Activated CD4-positive, alpha-beta T cell treated with anti-CD3 and anti-CD28 coated beads for 36 hours (primary cell): ENCODE results near the gene RAI1. TPM values are rescaled to one million over a fixed set of nuclear protein-coding genes. Genes with fewer than 3 reads are reported as not detected.

Source experiments
- ATAC-seq: fragments of 200-7000 bp; cut with Tn5 transposase; one replicate; pipeline ENCODE4 v1.10.0; 2021; ENCODE audit warnings: mild to moderate bottlenecking, moderate library complexity
- CTCF ChIA-PET: fragments of 350-600 bp; sonication (Branson Sonifier 250); formaldehyde crosslinking; loops from one replicate; lab custom pipeline; 2021; ENCODE audit warnings: antibody characterized with exemption; lab: Charles Lee
- POLR2A ChIA-PET: fragments of 350-600 bp; sonication (Branson Sonifier 250); formaldehyde crosslinking; loops from one replicate; lab custom pipeline; 2021; ENCODE audit warnings: antibody characterized with exemption, inconsistent platforms; lab: Charles Lee
- DNase-seq: peaks from one replicate; pipeline ENCODE4 v3.0.0-alpha.2; 2020
- H3K27ac Mint-ChIP-seq: one replicate; pipeline ENCODE4 v1.8.0; 2021; ENCODE audit warnings: mixed read lengths
- H3K27me3 Mint-ChIP-seq: one replicate; pipeline ENCODE4 v1.8.0; 2021; ENCODE audit warnings: mixed read lengths
- H3K36me3 Mint-ChIP-seq: one replicate; pipeline ENCODE4 v1.8.0; 2021; ENCODE audit warnings: low read depth, mixed read lengths
- H3K4me1 Mint-ChIP-seq: one replicate; pipeline ENCODE4 v1.8.0; 2021; ENCODE audit warnings: mixed read lengths
- H3K4me3 Mint-ChIP-seq: one replicate; pipeline ENCODE4 v1.8.0; 2021; ENCODE audit warnings: mild to moderate bottlenecking, moderate library complexity, mixed read lengths
- H3K9me3 Mint-ChIP-seq: one replicate; pipeline ENCODE4 v1.8.0; 2021; ENCODE audit warnings: low read depth, mixed read lengths
- intact Hi-C, 2 experiments: fragments of 100-400 bp; cut with DNase I in 1 of 2; cut with micrococcal nuclease in 1 of 2; formaldehyde crosslinking; loops; one replicate each; pipeline versions ENCODE4 v1.14.2 to v1.15.1; 2022 to 2024; cut with DNase I, micrococcal nuclease
- total RNA-seq, 2 experiments: library from RNA; stranded (reverse); gene quantifications; one replicate each; pipeline ENCODE4 v1.2.3, GENCODE V29; 2021

RAI1 gene
- total RNA-seq, 2 experiments from 2014 or later = 13.6 to 16.4 TPM

DNA sequence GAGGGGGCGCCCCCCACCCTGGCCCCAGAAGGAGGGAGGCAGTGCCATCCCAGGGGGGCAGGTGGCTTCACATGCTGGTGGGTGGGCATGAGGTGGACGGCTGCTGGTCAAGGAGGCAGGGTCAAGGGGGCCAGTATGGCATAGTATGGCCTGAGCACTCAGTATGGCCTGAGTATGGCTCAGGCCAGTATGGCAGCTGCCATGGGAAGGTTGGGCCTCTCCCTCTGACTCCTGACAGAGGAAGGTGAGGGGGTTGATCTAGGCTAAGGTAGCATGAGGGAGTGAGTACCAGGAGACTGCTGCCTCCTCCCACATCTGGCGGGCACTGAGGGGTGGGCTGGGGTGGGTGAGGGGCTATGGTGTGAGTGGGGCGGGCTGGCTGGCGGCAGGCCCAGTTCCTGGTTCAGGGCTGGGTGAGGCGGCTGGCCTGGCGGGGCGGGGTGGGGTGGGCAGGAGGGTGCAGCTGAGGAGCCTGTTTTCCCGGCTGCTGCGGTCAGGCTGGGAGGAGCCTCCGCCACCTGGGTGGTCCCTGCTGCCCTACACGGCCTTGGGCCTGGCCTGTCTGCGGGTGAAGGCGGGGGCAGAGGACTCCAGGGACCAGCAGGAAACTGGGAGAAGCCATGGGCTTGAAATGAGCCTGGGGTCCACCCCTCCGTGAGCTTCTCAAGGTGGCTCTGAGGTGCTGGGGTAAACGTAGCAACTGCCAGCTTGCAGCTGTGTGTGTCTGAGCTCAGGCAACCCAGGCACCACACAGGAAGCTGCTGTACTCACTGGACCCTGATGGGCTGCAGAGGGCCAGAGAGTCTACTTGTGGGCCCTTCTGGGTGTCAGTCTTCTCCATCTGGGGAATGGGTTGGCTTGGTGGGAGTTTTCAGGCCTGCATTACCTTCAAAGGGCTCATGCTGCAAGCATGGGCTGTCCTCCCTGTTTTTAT is 57.0 kb downstream of the RAI1 start:
- H3K4me1 Mint-ChIP-seq = peaks cover 28% of the 10 kb centered on the region
- H3K36me3 Mint-ChIP-seq = no peaks in the 10 kb centered on the region
- ATAC-seq = no peak
- ChIA-PET CTCF (interaction anchor here (0.6 to 1.1 kb wide), 3 partner anchors 9 to 124 kb away, joined by 3 to 7 read pairs (median 3); no protein-coding TSS in a partner anchor), POLR2A (no interaction called here)
- H3K27me3 Mint-ChIP-seq = no peaks in the 10 kb centered on the region
- no peak overlapping the region for H3K4me3 Mint-ChIP-seq
- intact Hi-C loops = no loop called here
- no peaks in the 10 kb centered on the region for H3K9me3 Mint-ChIP-seq
- DNase-seq = no peak
- H3K27ac Mint-ChIP-seq = no peak overlapping the region

DNA sequence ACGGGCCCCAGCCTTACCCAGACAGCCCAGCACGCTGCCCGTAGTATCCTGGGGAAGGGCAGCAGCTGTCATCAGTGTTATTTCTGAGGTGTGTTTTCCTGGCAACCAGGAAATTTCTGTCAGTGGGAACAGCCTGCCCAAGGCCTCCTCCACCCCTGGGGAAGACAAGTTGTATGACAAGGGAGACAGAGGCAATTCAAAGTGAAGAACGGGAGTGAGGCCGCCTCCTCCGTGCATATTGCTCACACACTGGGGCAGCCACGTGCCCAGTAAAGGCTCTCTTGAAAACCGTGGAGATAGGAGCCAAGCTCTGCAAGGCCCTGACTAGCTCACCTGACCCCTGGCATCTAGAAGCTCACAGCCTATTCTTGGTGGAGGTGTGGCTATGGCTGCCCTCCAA is 57.6 kb downstream of the RAI1 start:
- Mint-ChIP-seq H3K4me1 (peaks cover 28% of the 10 kb centered on the region), H3K27ac (no peak overlapping the region), H3K4me3 (no peak overlapping the region), H3K9me3 (no peaks in the 10 kb centered on the region), H3K27me3 (no peaks in the 10 kb centered on the region), H3K36me3 (no peaks in the 10 kb centered on the region)
- POLR2A ChIA-PET = interaction anchor here (0.8 kb wide), 1 partner anchor 114 kb away, joined by 3 read pairs; no protein-coding TSS in a partner anchor
- no peak for ATAC-seq
- intact Hi-C loops = no loop called here
- no peak for DNase-seq
- CTCF ChIA-PET = interaction anchor here (0.6 to 1.1 kb wide), 2 partner anchors 45 to 123 kb away, joined by 3 read pairs; no protein-coding TSS in a partner anchor

DNA sequence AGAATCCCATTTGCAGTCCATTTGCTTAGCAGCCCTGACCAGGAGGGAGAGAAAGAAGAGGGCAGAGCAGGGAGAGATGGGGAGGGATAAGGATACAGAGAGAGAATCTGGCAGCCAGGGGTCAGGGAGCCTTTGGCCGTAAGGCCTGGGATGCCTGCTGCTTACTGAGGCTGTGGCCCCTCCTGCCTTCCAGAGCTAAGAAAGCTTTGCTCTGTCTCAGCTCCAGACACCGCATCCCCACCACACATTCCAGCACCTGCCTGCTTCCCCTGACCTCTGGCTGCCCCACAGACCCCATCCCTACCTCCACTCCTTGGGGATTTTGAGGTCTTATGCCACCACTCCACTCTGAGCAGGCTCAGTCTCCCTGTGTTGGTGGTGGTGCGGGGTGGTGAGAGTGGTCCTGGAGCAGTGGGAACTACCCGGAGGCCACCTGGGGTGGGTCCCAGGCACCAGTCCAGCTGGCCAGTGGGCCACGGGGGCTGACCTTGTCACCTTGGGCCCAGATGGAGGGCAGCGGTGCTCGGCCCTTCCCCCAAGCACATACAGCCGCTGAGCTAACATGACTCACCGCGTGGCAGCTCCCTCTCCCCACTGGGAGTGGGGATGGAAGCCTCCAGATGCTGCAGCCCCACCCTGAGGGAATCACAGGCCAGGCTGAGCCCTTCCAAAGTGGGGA is 58.3 kb downstream of the RAI1 start:
- Mint-ChIP-seq H3K27ac (no peak overlapping the region), H3K27me3 (no peaks in the 10 kb centered on the region), H3K4me3 (no peak overlapping the region), H3K9me3 (no peaks in the 10 kb centered on the region), H3K36me3 (no peaks in the 10 kb centered on the region), H3K4me1 (peaks cover 28% of the 10 kb centered on the region)
- ATAC-seq (no peak), DNase-seq (no peak)
- CTCF ChIA-PET = interaction anchor here (0.9 to 1.4 kb wide), 3 partner anchors 9 to 294 kb away, joined by 3 to 5 read pairs (median 4); no protein-coding TSS in a partner anchor
- intact Hi-C loops = no loop called here
- POLR2A ChIA-PET = interaction anchor here (0.8 kb wide), 1 partner anchor 113 kb away, joined by 3 read pairs; no protein-coding TSS in a partner anchor

GRCh38 chr17:17740615-17741348 is 59.5 kb downstream of the RAI1 start:
- Mint-ChIP-seq H3K36me3 (no peaks in the 10 kb centered on the region), H3K27me3 (no peaks in the 10 kb centered on the region), H3K4me3 (peak overlapping the region; percentile 35), H3K27ac (peak overlapping the region; percentile 90), H3K4me1 (peaks cover 28% of the 10 kb centered on the region), H3K9me3 (no peaks in the 10 kb centered on the region)
- DNase-seq = peak; percentile 80
- peak; percentile 85 for ATAC-seq
- ChIA-PET POLR2A (no interaction called here), CTCF (interaction anchor here (0.6 to 1.4 kb wide), 4 partner anchors 10 to 413 kb away, joined by 3 to 5 read pairs (median 4); no protein-coding TSS in a partner anchor)
- intact Hi-C loops = no loop called here

DNA sequence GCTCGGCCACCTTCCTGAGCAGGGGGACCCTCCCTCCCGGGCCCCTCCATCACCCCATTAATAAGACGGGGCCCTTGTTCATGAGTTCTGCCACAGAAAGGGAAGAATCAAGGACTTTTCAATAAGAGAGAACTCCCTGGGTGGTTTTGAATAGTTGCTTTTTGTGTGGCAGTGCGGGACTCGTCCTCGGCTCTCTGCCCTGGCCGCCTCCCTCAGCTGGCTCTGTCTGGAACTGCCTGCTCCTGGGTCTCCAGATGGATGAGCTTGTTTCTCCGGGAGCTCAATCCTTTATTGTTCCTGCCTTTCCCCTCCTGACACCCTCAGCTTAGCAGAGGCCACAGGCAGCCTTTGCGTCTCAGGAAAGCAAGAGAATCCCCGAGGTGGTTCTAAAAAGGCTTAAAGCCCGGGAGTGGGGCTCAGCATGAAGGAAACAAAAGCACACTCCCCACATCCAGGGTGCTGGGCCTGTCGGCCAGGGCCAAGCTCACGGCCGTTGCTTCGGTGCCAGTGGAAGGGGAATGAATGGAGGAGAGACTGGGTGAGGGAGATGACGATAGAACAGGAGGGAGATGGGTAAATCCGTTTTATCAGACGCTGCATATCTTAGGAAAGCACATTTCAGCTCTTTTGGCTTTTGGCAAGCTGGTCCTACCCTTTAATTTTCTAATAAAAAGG is 60.2 kb downstream of the RAI1 start:
- DNase-seq (no peak), ATAC-seq (no peak)
- ChIA-PET POLR2A (interaction anchor here (0.6 kb wide), 1 partner anchor 592 kb away, joined by 5 read pairs; no protein-coding TSS in a partner anchor), CTCF (interaction anchor here (0.8 to 0.9 kb wide), 2 partner anchors 21 to 78 kb away, joined by 3 read pairs; no protein-coding TSS in a partner anchor)
- Mint-ChIP-seq H3K36me3 (no peaks in the 10 kb centered on the region), H3K4me1 (peaks cover 26% of the 10 kb centered on the region), H3K9me3 (no peaks in the 10 kb centered on the region), H3K27ac (peak overlapping the region; percentile 90), H3K4me3 (peak overlapping the region; percentile 9), H3K27me3 (no peaks in the 10 kb centered on the region)
- intact Hi-C loops = no loop called here

- intact Hi-C loops = no loop called here
- POLR2A ChIA-PET = no interaction called here
Observed at GRCh38 chr17:17742133-17742621, 60.9 kb downstream of the RAI1 start.

GRCh38 chr17:17742688-17743390 is 61.6 kb downstream of the RAI1 start:
- intact Hi-C loops = no loop called here
- peaks cover 20% of the 10 kb centered on the region for H3K4me1 Mint-ChIP-seq
- H3K9me3 Mint-ChIP-seq = no peaks in the 10 kb centered on the region
- no peak overlapping the region for H3K27ac Mint-ChIP-seq
- H3K27me3 Mint-ChIP-seq = no peaks in the 10 kb centered on the region
- H3K36me3 Mint-ChIP-seq = no peaks in the 10 kb centered on the region
- ATAC-seq = no peak
- ChIA-PET CTCF (interaction anchor here (1.0 kb wide), 1 partner anchor 20 kb away, joined by 3 read pairs; no protein-coding TSS in a partner anchor), POLR2A (no interaction called here)
- no peak overlapping the region for H3K4me3 Mint-ChIP-seq
- DNase-seq = no peak

More at GRCh38 chr17:17742133-17742621, 60.9 kb downstream of the RAI1 start:
- H3K4me3 Mint-ChIP-seq = no peak overlapping the region
- H3K9me3 Mint-ChIP-seq = no peaks in the 10 kb centered on the region
- no peaks in the 10 kb centered on the region for H3K36me3 Mint-ChIP-seq
- CTCF ChIA-PET = interaction anchor here (0.8 to 1.0 kb wide), 2 partner anchors 19 to 78 kb away, joined by 3 read pairs; no protein-coding TSS in a partner anchor
- no peak overlapping the region for H3K27ac Mint-ChIP-seq
- H3K4me1 Mint-ChIP-seq = peaks cover 20% of the 10 kb centered on the region
- no peak for DNase-seq
- no peak for ATAC-seq
- no peaks in the 10 kb centered on the region for H3K27me3 Mint-ChIP-seq

DNA sequence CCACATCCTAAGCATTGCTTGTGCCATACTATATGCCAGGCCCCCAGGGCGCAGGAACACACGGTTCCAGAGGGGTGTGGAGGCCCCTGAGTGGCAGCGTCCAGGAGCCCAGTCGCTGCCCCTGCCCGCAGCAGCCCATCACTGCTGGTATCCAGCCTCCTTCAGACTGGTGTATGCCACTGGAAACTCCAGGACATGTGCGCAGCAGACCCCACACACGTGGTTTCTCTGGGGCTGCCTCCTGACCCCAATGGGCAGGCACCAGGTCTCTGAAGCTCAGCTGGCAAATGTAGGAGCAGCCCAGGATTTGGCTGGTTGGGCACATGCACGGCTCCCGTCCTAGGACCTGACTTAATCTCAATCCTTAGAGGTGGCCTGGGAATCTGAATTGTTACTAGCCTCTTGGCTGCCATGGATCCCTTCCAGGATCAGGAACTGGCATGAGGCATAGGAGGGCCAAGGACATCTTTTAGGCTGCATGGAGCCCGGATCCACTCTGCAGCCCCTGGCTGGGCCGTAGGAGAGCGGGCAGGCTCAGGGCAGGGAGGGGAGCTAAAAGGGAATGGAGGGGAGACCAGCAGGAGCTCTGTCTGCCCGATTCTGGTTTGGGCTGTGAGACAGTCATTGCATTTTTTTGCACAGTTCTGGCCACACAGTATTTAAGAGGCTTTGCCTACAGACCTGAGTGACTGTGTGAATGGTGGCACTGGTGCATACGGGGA is 62.3 kb downstream of the RAI1 start:
- Mint-ChIP-seq H3K36me3 (no peaks in the 10 kb centered on the region), H3K4me1 (peaks cover 26% of the 10 kb centered on the region), H3K27me3 (no peaks in the 10 kb centered on the region), H3K9me3 (no peaks in the 10 kb centered on the region), H3K27ac (no peak overlapping the region), H3K4me3 (no peak overlapping the region)
- intact Hi-C loops = no loop called here
- POLR2A ChIA-PET = no interaction called here
- ATAC-seq = no peak
- no peak for DNase-seq
- CTCF ChIA-PET = interaction anchor here (1.3 kb wide), 1 partner anchor 11 kb away, joined by 3 read pairs; no protein-coding TSS in a partner anchor

DNA sequence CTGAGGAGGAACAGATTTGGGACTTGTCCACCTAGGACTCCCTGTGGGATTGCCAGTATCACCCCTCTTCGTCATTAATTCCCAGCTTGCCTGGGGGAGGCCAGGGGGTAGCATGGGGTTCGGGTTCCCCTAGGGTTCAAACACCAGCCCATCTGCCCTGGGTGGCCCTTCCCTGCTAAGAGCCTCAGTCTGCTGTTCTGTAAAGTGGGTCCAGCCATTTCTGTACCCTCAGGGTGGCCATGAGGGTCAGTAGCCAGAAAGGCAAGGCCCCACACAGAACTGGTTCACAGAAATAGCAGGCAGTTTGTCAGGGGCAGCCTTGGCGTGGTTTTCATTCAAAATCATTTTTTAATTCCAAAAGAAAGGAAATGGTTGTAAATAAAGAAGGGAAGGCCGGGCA is 62.9 kb downstream of the RAI1 start:
- ChIA-PET POLR2A (no interaction called here), CTCF (interaction anchor here (1.3 kb wide), 1 partner anchor 12 kb away, joined by 3 read pairs; no protein-coding TSS in a partner anchor)
- Mint-ChIP-seq H3K27me3 (no peaks in the 10 kb centered on the region), H3K9me3 (no peaks in the 10 kb centered on the region), H3K27ac (no peak overlapping the region), H3K36me3 (no peaks in the 10 kb centered on the region), H3K4me1 (peaks cover 28% of the 10 kb centered on the region), H3K4me3 (no peak overlapping the region)
- intact Hi-C loops = no loop called here
- no peak for DNase-seq
- ATAC-seq = no peak
